Measurements from ENCODE around the gene LYPD6B. TPM values are rescaled to one million over a fixed set of nuclear protein-coding genes. Genes with fewer than 3 reads are reported as not detected.

Gene LYPD6B
- total RNA-seq, 1 donor from 2014 or later, result 0.58 TPM

DNA sequence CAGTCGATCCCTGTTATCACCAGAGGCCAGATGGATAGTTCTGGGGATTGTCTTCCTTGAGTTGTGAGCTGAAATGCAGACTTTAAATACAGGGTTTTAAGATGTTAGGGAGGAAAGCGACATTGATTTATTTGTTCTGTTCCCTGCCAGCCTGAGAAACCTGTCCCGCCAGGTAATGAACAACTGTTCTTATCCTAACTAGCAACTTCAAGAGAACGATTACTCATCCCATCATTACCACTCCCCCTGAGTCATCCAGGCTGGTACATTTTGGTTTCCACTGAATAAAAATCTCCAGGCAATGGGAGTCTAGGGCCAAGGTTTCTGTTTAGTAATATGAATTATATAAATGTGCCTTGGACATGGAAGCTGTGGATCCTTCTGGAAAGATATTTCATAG is 131.2 kb downstream of the LYPD6B start:
- peaks cover 13% of the 10 kb centered on the region for H3K27me3 Mint-ChIP-seq

DNA sequence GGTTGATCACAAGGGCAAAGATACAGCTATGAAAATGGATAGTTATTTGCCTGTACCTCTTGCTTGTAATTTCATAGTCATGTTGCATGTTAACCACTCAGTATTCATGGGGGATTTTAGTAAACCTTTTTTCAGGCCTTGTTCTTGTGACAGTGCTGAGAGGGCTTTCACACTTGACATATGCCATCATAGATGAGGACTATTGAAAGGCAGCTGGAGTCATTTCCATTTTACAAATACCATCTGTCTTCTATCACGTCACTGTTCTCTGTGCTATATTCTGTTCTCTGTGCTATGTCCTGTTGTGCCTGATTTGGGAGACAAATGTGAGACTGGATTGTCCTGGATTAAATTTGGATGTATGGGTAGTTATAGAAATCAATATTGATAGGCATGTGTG is 131.7 kb downstream of the LYPD6B start:
- H3K27ac Mint-ChIP-seq, result no peak overlapping the region
- H3K4me1 Mint-ChIP-seq, result peaks cover 3% of the 10 kb centered on the region
- intact Hi-C loops (cut with micrococcal nuclease), result no loop called here
- TF ChIP-seq, protein P1, sequence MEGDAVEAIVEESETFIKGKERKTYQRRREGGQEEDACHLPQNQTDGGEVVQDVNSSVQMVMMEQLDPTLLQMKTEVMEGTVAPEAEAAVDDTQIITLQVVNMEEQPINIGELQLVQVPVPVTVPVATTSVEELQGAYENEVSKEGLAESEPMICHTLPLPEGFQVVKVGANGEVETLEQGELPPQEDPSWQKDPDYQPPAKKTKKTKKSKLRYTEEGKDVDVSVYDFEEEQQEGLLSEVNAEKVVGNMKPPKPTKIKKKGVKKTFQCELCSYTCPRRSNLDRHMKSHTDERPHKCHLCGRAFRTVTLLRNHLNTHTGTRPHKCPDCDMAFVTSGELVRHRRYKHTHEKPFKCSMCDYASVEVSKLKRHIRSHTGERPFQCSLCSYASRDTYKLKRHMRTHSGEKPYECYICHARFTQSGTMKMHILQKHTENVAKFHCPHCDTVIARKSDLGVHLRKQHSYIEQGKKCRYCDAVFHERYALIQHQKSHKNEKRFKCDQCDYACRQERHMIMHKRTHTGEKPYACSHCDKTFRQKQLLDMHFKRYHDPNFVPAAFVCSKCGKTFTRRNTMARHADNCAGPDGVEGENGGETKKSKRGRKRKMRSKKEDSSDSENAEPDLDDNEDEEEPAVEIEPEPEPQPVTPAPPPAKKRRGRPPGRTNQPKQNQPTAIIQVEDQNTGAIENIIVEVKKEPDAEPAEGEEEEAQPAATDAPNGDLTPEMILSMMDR (IDR thresholded peaks at IDR 0.05), result no peak
- ChIA-PET CTCF (no interaction called here), POLR2A (no interaction called here)
- peaks cover 7% of the 10 kb centered on the region for H3K36me3 Mint-ChIP-seq (ENCODE audit: low read depth)
- H3K9me3 Mint-ChIP-seq, result peaks cover 11% of the 10 kb centered on the region
- ATAC-seq (ENCODE audit: low read depth), result no peak
- H3K27me3 Mint-ChIP-seq, result peaks cover 10% of the 10 kb centered on the region
- no peak for DNase-seq
- no peak overlapping the region for H3K4me3 Mint-ChIP-seq

More for the DNA sequence above, 131.2 kb downstream of the LYPD6B start:
- TF ChIP-seq, protein P1 (IDR thresholded peaks at IDR 0.05), result no peak
- CTCF ChIA-PET, result no interaction called here
- Mint-ChIP-seq H3K4me1 (peaks cover 3% of the 10 kb centered on the region), H3K27ac (no peak overlapping the region), H3K36me3 (ENCODE audit: low read depth) (peaks cover 7% of the 10 kb centered on the region), H3K9me3 (peaks cover 11% of the 10 kb centered on the region), H3K4me3 (no peak overlapping the region)
- intact Hi-C loops (cut with micrococcal nuclease), result no loop called here
- POLR2A ChIA-PET, result no interaction called here
- DNase-seq (no peak), ATAC-seq (ENCODE audit: low read depth) (no peak)

DNA sequence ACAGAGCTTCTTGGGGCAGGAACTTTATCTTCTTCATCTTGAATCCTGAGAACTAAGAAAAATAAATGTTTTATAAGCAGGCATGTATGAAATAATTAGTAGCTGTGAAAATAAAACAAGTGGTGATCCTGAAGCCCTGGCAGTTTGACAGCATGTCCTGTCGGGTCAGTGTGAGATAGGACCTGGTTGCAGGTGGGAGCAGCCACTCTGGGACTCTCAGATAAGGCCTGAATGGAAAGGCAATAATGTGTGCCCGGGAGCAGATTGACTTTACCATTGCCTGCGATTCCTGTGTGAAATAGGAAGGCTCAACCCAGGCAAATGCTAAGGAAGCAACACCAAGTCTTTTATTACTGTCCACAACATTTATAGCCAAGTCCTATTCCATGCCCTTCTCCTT is 132.4 kb downstream of the LYPD6B start:
- intact Hi-C loops (cut with micrococcal nuclease), result no loop called here
- H3K9me3 Mint-ChIP-seq, result peaks cover 11% of the 10 kb centered on the region
- TF ChIP-seq, protein P1 (IDR thresholded peaks at IDR 0.05), result no peak
- ChIA-PET POLR2A (no interaction called here), CTCF (no interaction called here)
- H3K36me3 Mint-ChIP-seq (ENCODE audit: low read depth), result peaks cover 7% of the 10 kb centered on the region
- DNase-seq (no peak), ATAC-seq (ENCODE audit: low read depth) (no peak)
- no peak overlapping the region for H3K27ac Mint-ChIP-seq
- peaks cover 10% of the 10 kb centered on the region for H3K27me3 Mint-ChIP-seq
- no peak overlapping the region for H3K4me3 Mint-ChIP-seq
- peaks cover 3% of the 10 kb centered on the region for H3K4me1 Mint-ChIP-seq

DNA sequence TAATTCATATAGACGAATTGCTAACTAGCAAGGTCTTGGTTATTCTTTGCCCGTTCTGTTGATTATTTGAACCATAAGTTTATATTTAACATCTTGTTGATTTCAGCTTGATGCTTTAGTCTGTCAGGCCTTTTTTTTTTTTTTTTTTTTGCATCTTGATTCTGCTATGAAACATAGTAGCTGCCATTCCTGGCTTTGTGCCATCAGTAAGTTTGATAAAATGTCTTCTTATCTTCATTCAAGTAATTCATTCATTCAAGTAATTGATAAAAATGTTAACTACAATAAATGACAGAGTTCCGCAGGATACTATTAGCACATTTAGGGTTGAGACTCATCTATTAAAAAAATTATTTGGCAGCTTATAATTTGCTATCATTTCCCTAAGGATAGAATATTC is 134.7 kb downstream of the LYPD6B start:
- CTCF ChIA-PET, result no interaction called here
- POLR2A ChIA-PET, result no interaction called here
- H3K27ac Mint-ChIP-seq, result no peak overlapping the region

DNA sequence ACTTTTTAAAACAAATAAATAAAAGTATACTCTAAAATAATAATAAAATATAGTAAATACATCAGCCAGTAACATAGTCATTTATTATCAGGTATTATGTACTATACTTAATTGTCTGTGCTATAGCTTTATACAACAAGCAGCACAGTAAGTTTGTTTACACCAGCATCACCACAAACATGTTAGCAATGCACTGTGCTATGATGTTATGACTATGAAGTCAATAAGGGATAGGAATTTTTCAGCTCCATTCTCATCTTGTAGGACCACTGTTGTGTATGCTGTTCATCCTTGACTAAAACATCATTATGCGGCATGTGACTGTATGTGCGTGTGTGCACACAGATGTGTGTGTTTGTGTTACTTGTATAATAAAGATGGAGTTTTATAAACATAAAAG is 137.5 kb downstream of the LYPD6B start:
- Mint-ChIP-seq H3K4me3 (no peak overlapping the region), H3K36me3 (ENCODE audit: low read depth) (peaks cover 6% of the 10 kb centered on the region), H3K4me1 (no peaks in the 10 kb centered on the region), H3K27me3 (peaks cover 6% of the 10 kb centered on the region), H3K27ac (no peak overlapping the region), H3K9me3 (peaks cover 11% of the 10 kb centered on the region)
- TF ChIP-seq, protein P1 (IDR thresholded peaks at IDR 0.05), result no peak
- DNase-seq (no peak), ATAC-seq (ENCODE audit: low read depth) (no peak)
- intact Hi-C loops (cut with micrococcal nuclease), result no loop called here
- POLR2A ChIA-PET, result no interaction called here
- CTCF ChIA-PET, result no interaction called here

More for the DNA sequence above, 134.7 kb downstream of the LYPD6B start:
- Mint-ChIP-seq H3K36me3 (ENCODE audit: low read depth) (peaks cover 7% of the 10 kb centered on the region), H3K9me3 (peaks cover 11% of the 10 kb centered on the region), H3K4me3 (no peak overlapping the region), H3K27me3 (peaks cover 6% of the 10 kb centered on the region), H3K4me1 (no peaks in the 10 kb centered on the region)
- ATAC-seq (ENCODE audit: low read depth), result no peak
- TF ChIP-seq, protein P1 (IDR thresholded peaks at IDR 0.05), result no peak
- intact Hi-C loops (cut with micrococcal nuclease), result no loop called here
- DNase-seq, result no peak
